ENCODE measurements around the gene KPNA2.
A peak's percentile ranks its signal among the peaks of the same experiment; 100 is the strongest.
"Not testable (repeated sequence)": the region's sequence is repeated elsewhere in the genome, so short reads cannot be mapped to it uniquely, and the experiment has no call there.

The KPNA2 gene

GRCh38 chr17:68019675-68020408, 15.7 kb upstream of the KPNA2 start:
- peak; percentile 99 to 100 (median 100) for DNase-seq (ENCODE audit: low read depth in 2 of 3, low spot score in 2 of 3)

GRCh38 chr17:68020409-68020756, 15.2 kb upstream of the KPNA2 start:
- no peak for DNase-seq (ENCODE audit: low read depth in 2 of 3, low spot score in 2 of 3)

GRCh38 chr17:68020791-68021190, 14.7 kb upstream of the KPNA2 start:
- not testable (repeated sequence) for DNase-seq (ENCODE audit: low read depth in 2 of 3, low spot score in 2 of 3)

- no peak for DNase-seq (ENCODE audit: low read depth in 2 of 3, low spot score in 2 of 3)
Measured at GRCh38 chr17:68021963-68022362, 13.6 kb upstream of the KPNA2 start.

- DNase-seq (ENCODE audit: low read depth in 2 of 3, low spot score in 2 of 3) = not testable (repeated sequence)
Measured at GRCh38 chr17:68022547-68022946, 13.0 kb upstream of the KPNA2 start.

GRCh38 chr17:68029512-68030215, 5.9 kb upstream of the KPNA2 start:
- DNase-seq (ENCODE audit: low read depth in 2 of 3, low spot score in 2 of 3) = no peak

GRCh38 chr17:68033636-68034451, 1.7 kb upstream of the KPNA2 start:
- no peak for DNase-seq (ENCODE audit: low read depth in 2 of 3, low spot score in 2 of 3)

GRCh38 chr17:68034452-68034776, 1.1 kb upstream of the KPNA2 start:
- DNase-seq (ENCODE audit: low read depth in 2 of 3, low spot score in 2 of 3) = no peak

- DNase-seq (ENCODE audit: low read depth in 2 of 3, low spot score in 2 of 3) = peak; percentile 52 to 75 (median 71)
Measured at GRCh38 chr17:68035131-68035522, 408 bp upstream of the KPNA2 start.

GRCh38 chr17:68036304-68037147, 991 bp downstream of the KPNA2 start:
- no peak for DNase-seq (ENCODE audit: low read depth in 2 of 3, low spot score in 2 of 3)

GRCh38 chr17:68047153-68047846, 11.8 kb downstream of the KPNA2 start:
- no peak for DNase-seq (ENCODE audit: low read depth in 2 of 3, low spot score in 2 of 3)

- not testable (repeated sequence) for DNase-seq (ENCODE audit: low read depth in 2 of 3, low spot score in 2 of 3)
Measured at GRCh38 chr17:68047890-68048542, 12.5 kb downstream of the KPNA2 start.

- DNase-seq (ENCODE audit: low read depth in 2 of 3, low spot score in 2 of 3) = no peak
Measured at GRCh38 chr17:68048996-68049395, 13.5 kb downstream of the KPNA2 start.

- not testable (repeated sequence) for DNase-seq (ENCODE audit: low read depth in 2 of 3, low spot score in 2 of 3)
Measured at GRCh38 chr17:68049812-68050437, 14.4 kb downstream of the KPNA2 start.

- DNase-seq (ENCODE audit: low read depth in 2 of 3, low spot score in 2 of 3) = not testable (repeated sequence)
Measured at GRCh38 chr17:68051321-68052312, 16.1 kb downstream of the KPNA2 start.

GRCh38 chr17:68052810-68053209, 17.3 kb downstream of the KPNA2 start:
- no peak for DNase-seq (ENCODE audit: low read depth in 2 of 3, low spot score in 2 of 3)

GRCh38 chr17:68053231-68054013, 17.9 kb downstream of the KPNA2 start:
- DNase-seq (ENCODE audit: low read depth in 2 of 3, low spot score in 2 of 3) = no peak

Data from activated CD8-positive, alpha-beta memory T cell treated with anti-CD3 and anti-CD28 coated beads for 48 hours (primary cell).